DND-41 (cell line): ENCODE measurements around the gene TRIM32.

Experiments
- ATAC-seq: fragments of 200-7000 bp; cut with Tn5 transposase; 3 replicates; pipeline ENCODE4 v1.9.1; 2021; ENCODE audit warnings: low read depth; ENCODE audit not compliant: insufficient read depth
- DNase-seq: peaks from one replicate; pipeline ENCODE4 v3.0.0-alpha.2; 2020
- H2AFZ ChIP-seq: 2 replicates; pipeline ENCODE4 v1.6.0; 2012; ENCODE audit warnings: low read depth, low read length
- H3K27ac ChIP-seq: 2 replicates; pipeline ENCODE4 v1.5.1; 2012; ENCODE audit warnings: low read length, inconsistent platforms
- H3K27me3 ChIP-seq: fragments of 200-600 bp; sonication (generic); 2 replicates; pipeline ENCODE4 v1.6.0; 2012; ENCODE audit warnings: low read length, mild to moderate bottlenecking, inconsistent platforms; ENCODE audit not compliant: insufficient read depth, poor library complexity
- H3K36me3 ChIP-seq: 2 replicates; pipeline ENCODE4 v1.5.1; 2012; ENCODE audit warnings: low read length, inconsistent platforms; ENCODE audit not compliant: insufficient read depth
- H3K4me1 ChIP-seq: 2 replicates; pipeline ENCODE4 v1.5.1; 2012; ENCODE audit warnings: mild to moderate bottlenecking, low read length; ENCODE audit not compliant: insufficient read depth
- H3K4me2 ChIP-seq: 2 replicates; pipeline ENCODE4 v1.6.0; 2012; ENCODE audit warnings: mild to moderate bottlenecking, moderate library complexity, low read length, inconsistent platforms; ENCODE audit not compliant: insufficient read depth
- H3K4me3 ChIP-seq, 2 experiments: fragments of 200-600 bp in 1 of 2; shearing (Covaris generic) in 1 of 2; 2 replicates each; pipeline ENCODE4 v1.5.1; 2012 to 2016; ENCODE audit warnings: inconsistent platforms in 2 of 2, low read length in 2 of 2, mild to moderate bottlenecking in 2 of 2, low read depth in 1 of 2, moderate library complexity in 1 of 2
- H3K79me2 ChIP-seq: 2 replicates; pipeline ENCODE4 v1.6.0; 2012; ENCODE audit warnings: low read length, inconsistent platforms; ENCODE audit not compliant: insufficient read depth
- H3K9ac ChIP-seq: 2 replicates; pipeline ENCODE4 v1.6.0; 2012; ENCODE audit warnings: low read depth, mild to moderate bottlenecking, inconsistent platforms, low read length, moderate library complexity
- H3K9me3 ChIP-seq: 2 replicates; pipeline ENCODE4 v1.5.1; 2012; ENCODE audit warnings: low read length, moderate library complexity, mild to moderate bottlenecking, inconsistent platforms; ENCODE audit not compliant: insufficient read depth, severe bottlenecking
- H4K20me1 ChIP-seq: 2 replicates; pipeline ENCODE4 v1.6.0; 2012; ENCODE audit warnings: low read length; ENCODE audit not compliant: insufficient read depth
- EZH2 ChIP-seq: IDR thresholded peaks from 3 replicates; pipeline ENCODE4 v1.6.1; 2012; ENCODE audit warnings: borderline replicate concordance, low read depth, mild to moderate bottlenecking, moderate library complexity, low read length, inconsistent platforms; ENCODE audit not compliant: severe bottlenecking
- TF ChIP-seq, protein P1 (sequence below): IDR thresholded peaks from 2 replicates; pipeline ENCODE4 v1.5.1; 2012; ENCODE audit warnings: borderline replicate concordance, low read length, moderate library complexity, mild to moderate bottlenecking; ENCODE audit not compliant: poor library complexity, severe bottlenecking; ENCODE audit errors: extremely low read depth

TRIM32 gene

DNA sequence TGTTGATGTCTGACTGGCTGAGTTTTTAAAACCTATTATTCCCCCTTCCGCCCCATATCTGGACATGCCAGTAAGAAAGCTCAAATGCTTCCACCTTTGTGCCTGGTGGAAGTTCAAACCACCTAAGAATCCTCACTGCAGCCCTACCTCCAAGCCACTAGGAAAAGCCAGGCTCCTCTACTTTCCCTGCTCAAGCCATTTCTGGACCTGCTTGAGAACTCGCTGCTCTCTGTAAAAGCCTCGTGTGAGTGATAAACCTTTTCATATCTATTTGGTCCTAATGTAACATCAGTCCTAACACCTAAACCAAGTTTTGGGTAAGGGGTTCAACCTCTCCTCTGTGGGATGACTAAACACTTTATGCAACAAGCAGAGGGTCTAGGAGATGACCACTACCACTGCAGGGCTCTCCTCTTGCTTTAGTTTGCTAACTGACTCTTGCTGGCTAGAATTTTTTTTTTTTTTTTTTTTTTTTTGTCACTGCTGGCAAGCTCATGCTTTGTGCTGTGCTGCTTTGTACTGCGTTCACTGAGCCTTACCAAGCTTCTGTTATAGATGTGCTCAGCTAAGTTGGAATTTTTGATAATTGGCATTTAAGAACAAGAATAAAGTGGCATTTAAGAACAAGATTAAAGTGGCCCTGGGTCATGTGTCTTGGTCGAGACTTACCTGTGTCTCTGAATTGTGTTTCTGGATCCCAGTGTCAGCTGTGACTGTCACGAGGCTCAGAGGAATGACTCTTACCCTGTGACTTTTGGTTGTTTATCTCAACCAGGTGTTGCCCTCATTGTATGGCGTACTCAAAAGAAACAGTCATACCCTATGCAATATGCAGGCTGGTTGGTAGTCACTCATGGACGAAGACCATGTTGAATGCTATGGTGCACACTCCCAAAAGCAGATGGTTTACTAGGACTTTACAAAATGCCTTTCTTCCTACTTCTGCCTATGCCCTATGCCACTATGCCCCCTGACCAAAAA lies 19.5 kb downstream of the TRIM32 start:
- no peaks in the 10 kb centered on the region for H3K79me2 ChIP-seq
- ATAC-seq: no peak

DNA sequence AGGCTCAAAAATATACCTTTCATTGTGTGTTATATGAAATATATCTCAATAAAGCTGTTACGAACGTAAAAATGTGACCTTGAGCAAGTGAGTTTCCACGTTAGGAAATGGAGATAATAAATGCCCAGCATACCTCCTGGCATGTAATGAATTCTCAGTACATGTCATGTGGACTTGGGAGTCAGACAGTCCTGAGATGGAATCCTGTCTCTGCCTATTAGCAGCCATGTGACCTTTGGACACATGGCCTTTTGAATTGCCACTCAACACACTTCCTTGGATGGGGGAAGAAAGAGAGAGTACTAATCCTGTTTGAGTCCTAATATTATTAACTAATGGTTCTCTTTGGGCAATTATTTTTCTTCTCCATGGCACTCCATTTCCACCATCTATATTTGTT lies 25.7 kb downstream of the TRIM32 start:
- no peaks in the 10 kb centered on the region for H3K9me3 ChIP-seq
- no peak overlapping the region for H3K9ac ChIP-seq
- H3K27ac ChIP-seq: no peak overlapping the region
- H3K27me3 ChIP-seq: no peaks in the 10 kb centered on the region
- ATAC-seq (no peak), DNase-seq (no peak)
- peaks cover 14% of the 10 kb centered on the region for H3K4me1 ChIP-seq
- H2AFZ ChIP-seq: no peak overlapping the region
- TF ChIP-seq EZH2: no peak
- TF ChIP-seq, protein P1, sequence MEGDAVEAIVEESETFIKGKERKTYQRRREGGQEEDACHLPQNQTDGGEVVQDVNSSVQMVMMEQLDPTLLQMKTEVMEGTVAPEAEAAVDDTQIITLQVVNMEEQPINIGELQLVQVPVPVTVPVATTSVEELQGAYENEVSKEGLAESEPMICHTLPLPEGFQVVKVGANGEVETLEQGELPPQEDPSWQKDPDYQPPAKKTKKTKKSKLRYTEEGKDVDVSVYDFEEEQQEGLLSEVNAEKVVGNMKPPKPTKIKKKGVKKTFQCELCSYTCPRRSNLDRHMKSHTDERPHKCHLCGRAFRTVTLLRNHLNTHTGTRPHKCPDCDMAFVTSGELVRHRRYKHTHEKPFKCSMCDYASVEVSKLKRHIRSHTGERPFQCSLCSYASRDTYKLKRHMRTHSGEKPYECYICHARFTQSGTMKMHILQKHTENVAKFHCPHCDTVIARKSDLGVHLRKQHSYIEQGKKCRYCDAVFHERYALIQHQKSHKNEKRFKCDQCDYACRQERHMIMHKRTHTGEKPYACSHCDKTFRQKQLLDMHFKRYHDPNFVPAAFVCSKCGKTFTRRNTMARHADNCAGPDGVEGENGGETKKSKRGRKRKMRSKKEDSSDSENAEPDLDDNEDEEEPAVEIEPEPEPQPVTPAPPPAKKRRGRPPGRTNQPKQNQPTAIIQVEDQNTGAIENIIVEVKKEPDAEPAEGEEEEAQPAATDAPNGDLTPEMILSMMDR: no peak
- H4K20me1 ChIP-seq: no peaks in the 10 kb centered on the region
- no peak overlapping the region for H3K4me2 ChIP-seq
- H3K4me3 ChIP-seq: no peak overlapping the region
- no peaks in the 10 kb centered on the region for H3K36me3 ChIP-seq
- H3K79me2 ChIP-seq: no peaks in the 10 kb centered on the region

More for the DNA sequence above, 19.5 kb downstream of the TRIM32 start:
- TF ChIP-seq, protein P1: no peak
- TF ChIP-seq EZH2: no peak
- no peak overlapping the region for H3K4me3 ChIP-seq
- H3K36me3 ChIP-seq: no peaks in the 10 kb centered on the region
- H3K9ac ChIP-seq: no peak overlapping the region
- no peak overlapping the region for H3K27ac ChIP-seq
- no peak for DNase-seq
- H4K20me1 ChIP-seq: no peaks in the 10 kb centered on the region
- no peak overlapping the region for H2AFZ ChIP-seq
- no peaks in the 10 kb centered on the region for H3K9me3 ChIP-seq
- no peaks in the 10 kb centered on the region for H3K27me3 ChIP-seq
- no peak overlapping the region for H3K4me2 ChIP-seq
- no peaks in the 10 kb centered on the region for H3K4me1 ChIP-seq

DNA sequence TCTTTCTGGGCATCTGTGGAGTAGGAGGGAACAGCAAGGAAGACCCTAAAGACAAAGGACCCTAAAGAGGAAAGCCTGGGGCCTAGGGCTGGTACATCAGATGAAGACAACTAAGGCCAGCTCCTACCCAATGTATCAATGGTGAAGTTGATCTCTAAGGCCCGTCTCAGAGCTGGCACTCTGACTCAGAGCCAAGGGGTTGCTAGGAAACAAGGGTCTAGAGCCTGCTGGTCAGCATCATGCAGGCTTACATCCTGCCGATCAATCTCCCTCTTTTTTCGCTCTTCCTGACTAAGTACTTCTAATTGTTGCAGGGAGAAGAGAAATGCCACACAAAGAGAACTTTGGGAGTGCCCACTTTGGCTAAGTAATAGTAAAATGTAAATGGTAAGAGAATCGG lies 26.2 kb downstream of the TRIM32 start:
- no peaks in the 10 kb centered on the region for H3K36me3 ChIP-seq
- no peak overlapping the region for H3K9ac ChIP-seq
- no peaks in the 10 kb centered on the region for H4K20me1 ChIP-seq
- H3K9me3 ChIP-seq: no peaks in the 10 kb centered on the region
- H3K4me1 ChIP-seq: peaks cover 15% of the 10 kb centered on the region
- no peaks in the 10 kb centered on the region for H3K79me2 ChIP-seq
- H3K27me3 ChIP-seq: no peaks in the 10 kb centered on the region
- no peak overlapping the region for H3K4me2 ChIP-seq
- H3K27ac ChIP-seq: no peak overlapping the region
- no peak for ATAC-seq
- no peak for TF ChIP-seq EZH2
- TF ChIP-seq, protein P1: no peak
- H2AFZ ChIP-seq: no peak overlapping the region
- no peak overlapping the region for H3K4me3 ChIP-seq
- no peak for DNase-seq
